Tibial nerve (tissue), 4 donors: Measurements from ENCODE around the gene BATF. TPM values are rescaled to one million over a fixed set of nuclear protein-coding genes. Genes with fewer than 3 reads are reported as not detected.

Source experiments
- DNase-seq, 2 donors: peaks; one replicate each; pipeline ENCODE4 v3.0.0-alpha.2; 2019; ENCODE audit warnings: low spot score in 2 of 2
- H3K27ac ChIP-seq, 4 donors: fragments of 200-600 bp; sonication (generic) in 3 of 4; one replicate each; pipeline ENCODE4 v1.5.1; 2017 to 2019; ENCODE audit warnings: mild to moderate bottlenecking in 1 of 4
- H3K27me3 ChIP-seq, 2 donors: fragments of 200-600 bp; sonication (generic) in 1 of 2; one replicate each; pipeline versions ENCODE4 v1.5.1 to v1.6.0; 2017 to 2019
- H3K36me3 ChIP-seq, 3 donors: fragments of 200-600 bp; sonication (generic); one replicate each; pipeline ENCODE4 v1.5.1; 2018 to 2019
- H3K4me1 ChIP-seq, 4 donors: fragments of 200-600 bp; sonication (generic) in 3 of 4; one replicate each; pipeline ENCODE4 v1.5.1; 2017 to 2019
- H3K4me3 ChIP-seq, 4 donors: fragments of 200-600 bp; sonication (generic) in 3 of 4; one replicate each; pipeline ENCODE4 v1.5.1; 2017 to 2019; ENCODE audit warnings: mild to moderate bottlenecking in 1 of 4, moderate library complexity in 1 of 4
- H3K9me3 ChIP-seq, 4 donors: fragments of 200-600 bp; sonication (generic) in 3 of 4; one replicate each; pipeline ENCODE4 v1.5.1; 2017 to 2019
- CTCF ChIP-seq, 5 experiments: fragments of 200-600 bp in 3 of 5; fragments of 450-650 bp in 2 of 5; sonication (generic) in 3 of 5; IDR thresholded peaks; one replicate each; pipeline ENCODE4 v1.5.1; 2016 to 2019; ENCODE audit warnings: antibody characterized with exemption in 5 of 5, mild to moderate bottlenecking in 3 of 5, moderate library complexity in 2 of 5
- EP300 ChIP-seq, 2 donors: sonication (generic); formaldehyde crosslinking; IDR thresholded peaks; one replicate each; pipeline ENCODE4 v1.6.1; 2017; ENCODE audit warnings: antibody characterized with exemption in 2 of 2, mild to moderate bottlenecking in 1 of 2
- POLR2A ChIP-seq, 2 donors: fragments of 450-650 bp; IDR thresholded peaks; one replicate each; pipeline ENCODE4 v1.6.1; 2017; ENCODE audit warnings: antibody characterized with exemption in 2 of 2, mild to moderate bottlenecking in 2 of 2, moderate library complexity in 2 of 2
- WGBS, 2 donors: methylation state at CpG; one replicate each; pipeline ENCODE4 v1.1.5; 2018; 5-methylcytosine and 5-hydroxymethylcytosine counted together
- total RNA-seq, 4 donors: library from RNA; depleted of rRNA; stranded (reverse); fragments of >200 nt; gene quantifications; one replicate each; pipeline ENCODE4 v1.1.0, GENCODE V29; 2016

Gene BATF
- total RNA-seq, 4 donors from 2014 or later, result 3.8 to 11.1 (median 6.3) TPM; not detected in 1

GRCh38 chr14:75572104-75572503 lies 49.8 kb downstream of the BATF start:
- H3K9me3 ChIP-seq, result no peaks in the 10 kb centered on the region
- H3K36me3 ChIP-seq, result no peaks in the 10 kb centered on the region
- WGBS, 2 donors, result 80 to 85% methylated on average over 6 of the region's 6 CpGs
- no peak overlapping the region for H3K4me3 ChIP-seq
- DNase-seq, result no peak
- no peak overlapping the region for H3K27ac ChIP-seq
- TF ChIP-seq EP300 (IDR thresholded peaks at IDR 0.05), result no peak
- TF ChIP-seq POLR2A (IDR thresholded peaks at IDR 0.05), result no peak
- TF ChIP-seq CTCF (IDR thresholded peaks at IDR 0.05), result no peak
- H3K4me1 ChIP-seq, result peaks cover 0 to 1% (median 0%) of the 10 kb centered on the region in 4 donors
- no peaks in the 10 kb centered on the region for H3K27me3 ChIP-seq

GRCh38 chr14:75577090-75577489 lies 54.8 kb downstream of the BATF start:
- peak overlapping the region in 1 of 4 donors; percentile 88 for H3K27ac ChIP-seq
- no peaks in the 10 kb centered on the region for H3K27me3 ChIP-seq
- TF ChIP-seq EP300 (IDR thresholded peaks at IDR 0.05) (no peak), CTCF (IDR thresholded peaks at IDR 0.05) (no peak), POLR2A (IDR thresholded peaks at IDR 0.05) (no peak)
- no peak for DNase-seq
- peaks cover 0 to 27% (median 18%) of the 10 kb centered on the region in 4 donors for H3K4me1 ChIP-seq
- no peaks in the 10 kb centered on the region for H3K9me3 ChIP-seq
- H3K36me3 ChIP-seq, result no peaks in the 10 kb centered on the region
- H3K4me3 ChIP-seq, result no peak overlapping the region
- 60 to 70% methylated on average over 3 of the region's 3 CpGs for WGBS, 2 donors

GRCh38 chr14:75577729-75578101 lies 55.4 kb downstream of the BATF start:
- Histone ChIP-seq H3K36me3 (no peaks in the 10 kb centered on the region), H3K4me3 (peak overlapping the region; percentile 66 to 70 (median 68)), H3K9me3 (no peaks in the 10 kb centered on the region), H3K4me1 (peaks cover 0 to 31% (median 18%) of the 10 kb centered on the region in 4 donors), H3K27me3 (no peaks in the 10 kb centered on the region), H3K27ac (peak overlapping the region; percentile 77 to 88 (median 86))
- WGBS, 2 donors, result 1% methylated on average over 15 to 16 of the region's 16 CpGs
- DNase-seq, result peak; percentile 79 to 93
- TF ChIP-seq EP300 (IDR thresholded peaks at IDR 0.05) (no peak), CTCF (IDR thresholded peaks at IDR 0.05) (peak; percentile 53 to 91 (median 80)), POLR2A (IDR thresholded peaks at IDR 0.05) (no peak)

GRCh38 chr14:75578102-75578785 lies 56.0 kb downstream of the BATF start, which contains the start of gene FLVCR2:
Gene FLVCR2, plus strand, starts transcription at chr14:75578620. Its CDS starts 353 bp downstream, at chr14:75578973.
- H3K4me3 ChIP-seq, result peak within 1 kb of the TSS; percentile 66 to 70 (median 68)
- no peaks in the 10 kb centered on the region for H3K9me3 ChIP-seq
- H3K27me3 ChIP-seq, result no peaks in the 10 kb centered on the region
- H3K36me3 ChIP-seq, result no peaks in the 10 kb centered on the region
- WGBS, 2 donors, result 0 to 2% methylated on average over 39 to 43 of the region's 49 CpGs
- peak within 1 kb of the TSS; percentile 77 to 88 (median 86) for H3K27ac ChIP-seq
- TF ChIP-seq CTCF (IDR thresholded peaks at IDR 0.05) (no peak), POLR2A (IDR thresholded peaks at IDR 0.05) (peak; percentile 52 to 69), EP300 (IDR thresholded peaks at IDR 0.05) (peak; percentile 39 to 83)
- DNase-seq, result peak; percentile 76 to 80
- peaks cover 0 to 31% (median 18%) of the 10 kb centered on the region in 4 donors for H3K4me1 ChIP-seq

GRCh38 chr14:75578786-75579337 lies 56.6 kb downstream of the BATF start:
- Histone ChIP-seq H3K27ac (peak overlapping the region; percentile 77 to 88 (median 86)), H3K9me3 (no peaks in the 10 kb centered on the region), H3K36me3 (no peaks in the 10 kb centered on the region), H3K27me3 (no peaks in the 10 kb centered on the region), H3K4me3 (peak overlapping the region; percentile 66 to 70 (median 68)), H3K4me1 (peaks cover 0 to 31% (median 18%) of the 10 kb centered on the region in 4 donors)
- WGBS, 2 donors, result 33 to 35% methylated on average over 21 of the region's 21 CpGs
- DNase-seq, result peak; percentile 23 to 33
- TF ChIP-seq EP300 (IDR thresholded peaks at IDR 0.05) (peak in 1 of 2 donors; percentile 5), POLR2A (IDR thresholded peaks at IDR 0.05) (peak in 1 of 2 donors; percentile 1), CTCF (IDR thresholded peaks at IDR 0.05) (peak; percentile 21 to 66 (median 38))
